Stimulated activated CD4-positive, alpha-beta T cell treated with anti-CD3 and anti-CD28 coated beads, Interleukin-4, amount 100 ng/mL, for 48 hours (primary cell): ENCODE results near the gene MLIP.

Experiments
- DNase-seq, 2 donors: peaks; one replicate each; pipeline ENCODE4 v3.0.0-alpha.2; 2020; ENCODE audit warnings: low read depth in 2 of 2

The MLIP gene

DNA sequence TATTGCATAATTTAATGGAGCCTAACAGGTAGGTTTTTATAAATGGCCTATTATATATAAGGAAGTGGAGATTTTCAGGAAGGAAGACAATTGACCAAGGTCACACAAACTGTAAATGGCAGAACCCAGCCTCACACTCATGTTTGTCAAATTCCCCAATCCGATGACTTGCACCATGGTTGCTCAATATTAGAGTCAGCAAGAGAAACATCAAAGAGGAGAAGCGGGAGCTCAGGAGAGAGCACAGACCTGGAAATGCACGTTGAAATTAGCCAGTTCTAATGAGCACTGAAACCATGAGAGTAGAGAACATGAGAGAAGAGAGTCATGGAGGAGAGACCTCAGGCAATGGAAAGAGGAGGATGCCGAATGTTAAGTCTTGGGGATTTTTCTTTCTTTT, 13.5 kb upstream of the MLIP start:
- no peak for DNase-seq

DNA sequence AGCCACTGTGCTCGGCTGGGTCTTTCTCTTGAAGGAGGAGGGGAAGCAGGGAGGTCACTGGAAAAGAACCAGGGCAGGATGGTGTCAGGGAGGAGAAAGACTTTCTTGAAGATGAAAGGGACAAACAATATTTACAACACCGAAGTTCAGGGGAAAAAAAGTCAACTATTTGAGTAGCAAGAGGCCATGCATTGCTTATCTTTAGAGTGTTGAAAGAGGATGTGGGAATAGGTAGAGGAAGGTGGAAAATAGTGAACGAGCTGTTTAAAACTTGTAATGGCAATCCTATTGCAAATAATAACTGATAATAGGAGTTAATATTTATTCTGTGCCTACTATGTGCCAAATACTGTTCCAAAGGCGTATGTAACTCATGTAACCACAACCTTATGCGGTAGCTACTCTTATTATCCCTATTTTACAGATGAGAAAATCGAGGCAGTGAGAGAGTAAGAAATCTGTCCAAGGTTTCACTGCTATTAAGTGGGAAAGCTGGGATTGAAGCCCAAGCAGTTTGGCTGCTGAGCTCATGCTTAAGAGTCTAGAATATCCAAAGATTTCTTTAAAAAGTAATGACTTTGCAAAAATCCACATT, 12.7 kb upstream of the MLIP start:
- DNase-seq: no peak

DNA sequence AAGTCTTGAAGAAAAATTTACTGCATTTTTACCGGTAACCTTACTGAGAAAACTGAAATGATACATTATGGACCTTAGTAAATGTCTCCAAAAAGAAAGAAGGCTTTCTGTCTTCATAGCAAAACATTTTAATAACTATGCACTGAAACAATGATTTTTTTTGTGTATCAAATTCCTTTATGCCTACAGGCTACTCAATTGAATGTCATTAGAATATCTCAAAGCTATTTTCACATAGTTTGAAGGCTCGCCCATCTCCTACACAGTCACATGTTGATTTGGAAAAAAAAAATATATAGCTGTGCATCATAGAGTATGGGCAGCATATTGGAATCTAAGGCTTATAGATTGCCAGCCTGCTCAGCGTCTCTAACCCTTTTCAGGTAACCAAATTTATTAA, 12.0 kb upstream of the MLIP start:
- no peak for DNase-seq

DNA sequence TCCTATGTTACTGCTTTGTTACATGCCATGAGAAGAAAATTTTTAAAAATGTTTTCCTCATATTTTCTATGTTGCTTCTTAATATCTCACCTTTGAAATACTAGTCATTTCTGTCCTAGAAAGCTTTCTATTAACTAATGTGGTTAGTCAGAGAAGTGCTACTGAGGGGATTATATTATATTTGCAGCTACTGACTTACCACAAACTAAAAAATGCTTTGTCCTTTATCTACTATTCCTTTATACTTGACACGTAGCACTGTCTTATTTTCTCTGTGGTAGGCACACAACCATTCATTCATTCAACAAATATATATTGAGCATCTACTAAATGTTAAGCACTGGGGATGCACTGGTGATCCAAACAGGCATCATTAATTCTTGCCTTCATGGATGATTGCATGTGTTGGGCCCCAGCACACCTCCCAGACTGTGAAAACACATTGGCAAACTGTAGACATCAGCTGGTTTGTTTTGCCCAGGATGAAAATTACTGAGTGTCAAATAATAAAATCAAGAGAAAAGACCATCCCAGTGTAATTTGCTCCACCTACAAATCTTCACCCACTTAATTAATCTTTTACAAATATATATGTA, 10.7 kb upstream of the MLIP start:
- no peak for DNase-seq

DNA sequence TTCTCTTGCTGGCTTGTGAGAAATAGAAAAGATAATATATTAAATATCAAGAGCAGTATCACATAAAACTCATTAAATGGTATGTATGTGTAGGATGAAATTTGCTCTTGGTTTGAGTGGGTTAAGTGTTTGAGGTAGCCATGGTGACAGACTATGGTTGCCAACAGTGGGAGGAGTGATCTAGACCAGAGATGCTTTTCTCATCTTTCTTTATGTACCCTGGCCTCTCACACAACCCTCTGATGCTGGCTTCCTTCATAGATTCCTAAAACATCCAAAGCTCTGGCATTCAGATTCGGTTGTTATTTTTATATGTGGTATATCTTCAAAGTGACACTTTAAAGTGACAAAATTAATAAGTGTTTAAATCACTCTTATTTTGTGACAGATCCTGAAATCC, 9.0 kb upstream of the MLIP start:
- DNase-seq: no peak

DNA sequence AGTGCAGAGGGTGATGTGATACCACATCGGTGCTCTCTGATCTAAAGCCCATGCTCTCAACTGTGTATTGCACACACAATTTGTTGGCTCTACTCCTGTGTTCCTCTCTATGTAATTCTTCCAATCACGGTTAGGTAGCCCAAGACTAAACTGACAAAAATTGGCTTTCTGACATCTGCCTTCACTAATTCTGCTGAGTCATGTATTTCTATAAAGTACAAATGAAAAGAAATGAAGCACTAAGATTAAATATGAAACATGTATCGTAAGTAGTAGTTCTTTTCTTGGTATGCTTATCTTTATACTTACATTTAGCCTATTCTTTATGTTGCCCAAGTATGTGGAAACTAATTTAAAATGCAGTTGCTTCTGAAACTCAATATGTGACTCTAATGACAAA, 7.7 kb upstream of the MLIP start:
- no peak for DNase-seq

DNA sequence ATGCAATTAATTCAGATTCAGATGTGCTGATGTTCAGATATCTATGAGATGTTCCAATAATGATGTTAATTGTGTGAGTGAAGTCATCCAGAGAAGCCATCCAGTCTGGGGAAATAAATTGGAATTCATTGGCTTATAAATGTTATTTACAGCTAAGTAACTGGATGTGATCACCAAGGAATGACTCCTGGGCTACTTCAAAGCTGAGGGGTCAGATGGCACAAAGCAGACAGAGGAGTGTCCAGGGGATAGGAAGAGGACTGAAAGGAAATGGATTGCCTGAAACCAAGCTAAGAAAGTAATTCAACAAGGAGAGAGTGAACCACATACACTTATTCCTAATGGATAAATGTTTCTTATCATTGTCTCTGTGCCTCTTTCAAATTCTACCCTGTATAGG, 4.5 kb upstream of the MLIP start:
- no peak for DNase-seq

DNA sequence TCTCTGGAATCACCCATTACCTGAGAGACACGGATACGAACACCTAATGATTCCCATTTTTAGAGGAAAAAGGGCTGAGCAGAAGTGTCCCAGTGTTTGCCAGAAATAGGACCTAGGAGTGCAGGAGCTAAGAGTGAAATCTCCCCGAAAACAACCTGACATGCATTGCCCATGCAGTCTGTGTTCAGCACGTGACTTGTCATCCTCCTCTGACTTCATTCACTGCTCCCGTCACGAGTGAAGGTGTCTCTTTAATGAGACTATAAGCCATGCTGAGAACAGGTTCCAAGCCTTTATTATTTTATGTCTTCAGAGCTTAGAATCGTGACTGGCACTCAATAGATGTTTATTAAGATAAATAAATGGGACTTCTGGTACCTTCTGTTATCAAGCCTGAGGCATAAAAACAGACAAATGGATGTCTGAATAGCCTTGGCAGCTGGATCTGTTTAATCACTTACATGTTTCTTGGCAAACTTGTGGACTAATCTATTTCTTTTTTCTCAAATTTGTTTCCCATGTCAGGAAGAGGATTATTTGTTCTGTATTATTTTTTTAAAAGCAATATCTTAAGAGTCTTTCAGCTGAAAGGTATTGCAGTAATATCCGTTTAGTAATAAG, 3.7 kb upstream of the MLIP start:
- DNase-seq: no peak

DNA sequence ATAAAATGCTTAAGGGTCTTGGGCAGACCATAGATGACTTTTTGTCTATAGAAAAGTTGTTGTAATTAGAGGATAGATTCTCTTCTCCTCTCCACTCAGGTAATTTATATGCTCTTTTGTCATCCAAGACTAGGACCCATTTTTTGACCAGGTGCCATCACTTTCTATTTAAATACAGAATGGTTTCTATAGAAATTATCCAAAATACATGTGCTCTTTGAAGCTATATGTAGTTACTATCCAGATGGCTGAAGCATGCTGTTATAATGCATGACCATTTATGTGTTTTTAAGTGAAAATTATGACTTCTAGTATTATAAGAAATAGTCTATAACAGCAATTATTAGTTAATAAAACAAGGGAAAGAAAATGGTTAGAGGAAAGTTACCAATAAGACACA, 3.0 kb upstream of the MLIP start:
- DNase-seq: no peak

DNA sequence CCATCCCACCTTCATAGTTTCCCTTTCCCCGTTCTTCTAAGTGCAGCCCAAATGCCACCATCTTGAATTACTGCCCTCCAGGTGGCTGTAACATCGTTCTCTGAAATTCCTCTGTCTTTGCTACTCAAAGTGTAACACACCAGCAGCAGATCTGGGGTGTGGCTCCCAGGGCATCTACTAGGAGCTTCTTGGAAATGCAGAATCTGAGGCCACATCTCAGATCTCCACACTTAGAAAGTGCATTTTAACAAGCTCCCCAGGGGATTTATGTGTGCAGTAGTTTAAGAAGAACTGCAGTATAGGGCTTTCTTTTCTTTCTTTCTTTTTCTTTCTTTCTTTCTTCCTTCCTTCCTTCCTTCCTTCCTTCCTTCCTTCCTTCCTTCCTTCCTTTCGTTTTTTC, 1.7 kb upstream of the MLIP start:
- no peak for DNase-seq

DNA sequence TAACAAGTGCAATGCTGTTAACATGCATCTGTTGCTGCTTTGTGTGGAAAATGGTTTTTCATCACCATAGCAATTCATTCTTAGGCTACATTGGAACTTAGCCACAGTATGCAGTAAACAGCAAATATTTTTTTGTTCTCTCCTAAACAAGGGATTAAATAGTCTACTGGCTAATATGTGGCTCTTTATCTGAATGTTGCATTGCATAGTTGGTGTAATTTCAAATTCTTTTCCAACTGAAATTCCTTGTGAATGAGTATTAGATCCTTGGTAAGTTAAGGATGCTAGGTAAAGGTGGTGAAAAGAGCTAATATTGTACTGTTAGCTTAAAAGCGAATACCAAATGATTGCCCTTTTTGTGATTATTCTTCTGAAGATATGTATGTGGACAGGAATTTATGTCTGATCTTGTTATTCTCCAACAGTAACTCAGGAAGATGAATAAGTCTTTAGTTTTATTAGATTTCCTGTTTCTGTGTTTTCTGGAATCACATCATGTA, 958 bp downstream of the MLIP start:
- no peak for DNase-seq

DNA sequence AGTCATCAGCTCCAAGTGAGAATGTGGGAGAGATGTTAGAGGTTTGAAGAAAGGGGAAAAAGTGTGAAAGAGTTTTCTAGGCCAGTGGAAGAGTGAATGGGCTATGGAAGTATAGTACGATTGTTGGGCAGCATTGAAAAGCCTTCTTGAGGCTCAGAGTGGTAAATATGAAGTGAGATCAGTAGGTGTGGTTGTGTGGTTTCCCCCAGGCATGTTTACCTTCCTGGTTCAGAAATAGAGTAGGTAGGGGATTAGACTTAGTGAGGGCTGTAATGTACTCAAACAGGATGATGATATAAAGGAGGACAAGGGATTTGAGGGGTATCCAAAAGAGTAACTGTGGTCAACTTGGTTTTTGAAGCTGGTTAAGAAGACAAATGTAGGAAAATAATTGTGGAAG, 3.7 kb downstream of the MLIP start:
- no peak for DNase-seq

DNA sequence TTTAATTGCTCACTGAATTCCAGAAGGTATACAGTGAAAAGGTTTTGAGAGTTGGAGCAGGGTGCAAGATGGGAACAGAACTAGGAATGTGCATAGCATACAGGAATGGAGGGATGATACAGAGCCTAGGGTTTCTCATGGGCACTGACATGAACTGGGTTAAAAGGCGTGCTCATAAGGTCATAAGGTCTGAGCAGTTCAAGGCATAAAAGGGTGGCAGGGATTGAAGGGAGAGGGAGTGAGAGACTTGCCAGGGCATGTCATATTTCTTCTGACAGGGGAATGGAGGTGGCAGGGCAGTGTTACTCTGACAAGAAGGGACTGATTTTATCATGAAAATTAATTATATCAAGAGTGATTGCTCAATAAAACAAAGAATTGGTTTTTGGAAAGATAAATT, 4.7 kb downstream of the MLIP start:
- no peak for DNase-seq

DNA sequence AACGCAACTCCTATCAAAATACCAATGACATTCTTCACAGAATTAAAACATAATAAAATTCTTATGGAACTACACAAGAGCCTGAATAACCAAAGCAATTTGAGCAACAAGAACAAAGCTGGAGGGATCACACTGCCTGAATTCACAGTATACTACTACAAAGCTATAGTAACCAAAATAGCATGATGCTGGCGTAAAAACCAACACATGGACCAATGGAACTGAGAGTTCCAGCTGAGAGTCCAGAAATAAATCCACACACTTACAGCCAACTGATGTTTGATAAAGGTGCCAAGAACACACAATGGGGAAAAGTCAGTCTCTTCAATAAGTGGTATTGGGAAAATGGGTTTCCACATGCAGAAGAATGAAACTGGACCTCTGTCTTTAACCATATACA, 6.9 kb downstream of the MLIP start:
- DNase-seq: no peak

DNA sequence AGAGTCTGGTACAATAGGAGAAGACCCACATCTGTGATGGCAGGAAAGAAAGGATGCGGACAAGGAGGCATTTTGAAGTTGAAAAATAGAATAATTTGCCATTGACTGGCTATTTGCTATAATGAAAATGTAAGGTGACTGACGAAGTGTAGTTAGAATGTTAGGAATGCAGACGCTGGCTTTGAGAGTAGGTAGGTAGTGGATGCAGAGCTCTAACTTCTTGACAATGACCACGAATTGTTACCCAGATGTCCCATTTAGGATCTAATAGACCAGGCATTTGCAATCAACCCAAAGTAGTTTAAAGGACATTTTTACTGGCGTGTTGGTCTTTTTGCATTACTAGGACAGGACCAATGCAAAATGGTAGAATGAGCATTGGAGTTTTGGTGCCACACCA, 14.2 kb downstream of the MLIP start:
- DNase-seq: no peak

DNA sequence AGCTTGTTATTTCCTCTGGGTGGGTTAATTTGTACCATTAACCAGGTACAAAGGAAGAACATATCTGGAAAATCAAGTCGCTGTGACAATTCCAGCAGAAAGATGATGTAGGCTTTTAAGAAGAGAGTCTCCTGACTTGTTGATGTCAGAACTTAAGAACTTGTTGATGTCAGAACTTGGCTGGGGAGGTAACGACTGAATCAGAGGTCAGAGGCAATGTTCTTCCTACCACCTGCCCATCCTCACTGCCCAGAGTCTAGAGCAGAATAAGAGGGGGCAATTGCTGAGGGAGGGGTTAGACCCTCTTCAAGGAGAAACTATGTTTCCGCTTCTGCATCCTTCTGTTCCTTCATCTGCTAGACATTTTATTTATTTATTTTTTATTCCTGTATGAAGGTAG, 18.9 kb downstream of the MLIP start:
- DNase-seq: no peak

DNA sequence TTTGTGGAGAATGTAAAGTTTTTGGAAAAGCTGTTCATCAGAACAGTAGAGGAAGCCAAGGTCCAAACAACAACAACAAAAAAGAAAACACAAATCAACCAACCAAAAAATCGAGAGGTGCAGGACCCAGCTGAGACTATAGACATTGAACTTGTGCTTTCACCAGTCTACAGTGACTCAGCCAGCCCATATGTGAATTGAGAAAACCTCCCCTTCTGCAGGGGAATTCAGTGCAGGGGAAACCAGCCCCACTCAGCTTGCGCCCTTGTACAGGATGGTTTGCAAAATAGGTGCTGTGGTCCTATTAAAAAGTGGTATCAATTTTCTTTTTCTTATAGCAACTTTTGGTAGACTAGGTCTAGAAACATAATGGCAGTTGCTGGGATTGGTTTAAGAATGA, 21.3 kb downstream of the MLIP start:
- no peak for DNase-seq

DNA sequence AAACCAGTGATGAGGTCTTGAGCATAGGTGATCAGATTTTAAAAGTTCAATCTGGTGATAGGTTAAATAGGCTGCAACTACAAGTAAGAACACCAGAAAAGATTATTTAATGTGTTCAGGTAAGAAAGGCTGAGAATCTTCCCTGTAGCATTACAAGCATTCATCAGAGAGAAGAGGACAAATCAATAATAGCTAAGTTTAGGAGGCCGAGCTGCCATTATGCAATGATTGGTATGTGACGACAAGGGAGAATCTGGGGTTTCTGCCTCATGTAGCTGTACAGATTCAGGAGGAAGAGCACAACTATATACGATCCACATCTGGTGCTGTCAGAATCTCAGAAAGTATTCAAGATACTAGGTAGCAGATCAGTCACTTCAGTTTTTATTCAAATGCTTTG, 21.9 kb downstream of the MLIP start:
- no peak for DNase-seq

DNA sequence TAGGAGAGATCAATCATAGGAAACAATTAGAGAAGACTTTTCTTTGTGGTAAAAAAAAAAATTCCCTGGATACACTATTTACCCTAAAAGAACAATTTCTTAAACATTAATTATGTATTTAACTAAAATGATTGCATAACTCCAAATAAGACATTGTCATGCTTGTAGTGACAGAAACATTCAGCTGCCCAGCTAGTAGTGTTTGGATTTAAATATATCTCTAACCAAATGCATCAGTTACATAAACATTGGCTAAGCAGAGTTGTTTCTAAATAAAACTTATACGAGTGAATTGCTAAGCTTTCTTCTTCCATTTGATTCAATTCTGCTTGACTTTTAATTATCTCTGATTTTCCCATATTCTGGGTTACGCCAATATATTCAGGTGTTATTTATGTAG, 23.7 kb downstream of the MLIP start:
- no peak for DNase-seq

DNA sequence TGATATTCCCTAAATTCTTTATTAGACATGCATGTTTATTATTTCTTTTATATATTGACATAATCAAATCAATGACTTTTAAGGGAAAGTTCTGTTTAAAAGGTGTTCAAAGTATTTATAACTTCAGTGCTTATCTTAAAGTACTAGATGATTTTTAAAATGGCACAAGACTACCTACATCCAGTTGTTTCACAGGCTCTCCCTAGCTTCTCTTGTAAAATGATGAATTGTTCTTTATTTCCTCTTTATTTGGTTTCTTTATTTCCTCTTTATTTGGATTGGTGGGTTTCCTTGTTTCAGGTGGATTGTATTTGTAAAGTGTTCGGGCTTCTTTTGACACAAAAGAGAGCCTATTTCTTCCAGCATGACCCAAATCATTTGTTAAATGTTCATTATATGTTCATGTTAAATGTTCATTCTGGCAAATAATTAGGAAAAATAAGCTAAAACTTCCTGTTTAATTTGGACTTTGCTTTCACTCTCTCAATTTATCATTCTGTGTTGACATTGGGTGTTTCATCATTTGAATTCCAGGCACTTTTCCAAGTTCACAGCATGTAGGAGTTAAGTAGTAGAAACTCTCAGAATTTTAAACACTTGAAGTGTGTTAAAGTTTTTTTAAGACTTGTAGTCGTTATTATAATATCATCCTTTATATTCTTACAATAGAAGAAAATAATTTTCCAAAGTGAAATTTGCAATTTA, 24.6 kb downstream of the MLIP start:
- no peak for DNase-seq

DNA sequence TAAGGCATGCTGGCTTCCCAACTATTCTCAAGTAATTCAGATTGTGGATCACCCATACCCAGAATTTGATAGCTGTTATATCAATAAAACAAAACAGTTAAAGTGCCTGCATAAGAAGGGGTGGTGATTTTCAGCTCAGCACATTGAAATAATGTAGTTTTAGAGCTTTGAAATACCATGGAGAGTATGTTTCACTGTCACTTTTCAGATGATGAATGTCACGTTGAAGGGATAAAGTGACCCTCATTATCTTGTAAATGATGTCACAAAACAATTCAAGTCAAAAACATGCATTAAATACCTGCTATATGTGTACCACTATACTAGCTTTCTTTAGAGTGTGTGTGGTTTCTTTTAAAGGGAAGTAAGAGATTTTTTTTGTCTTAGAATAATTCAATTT, 27.6 kb downstream of the MLIP start:
- DNase-seq: no peak

DNA sequence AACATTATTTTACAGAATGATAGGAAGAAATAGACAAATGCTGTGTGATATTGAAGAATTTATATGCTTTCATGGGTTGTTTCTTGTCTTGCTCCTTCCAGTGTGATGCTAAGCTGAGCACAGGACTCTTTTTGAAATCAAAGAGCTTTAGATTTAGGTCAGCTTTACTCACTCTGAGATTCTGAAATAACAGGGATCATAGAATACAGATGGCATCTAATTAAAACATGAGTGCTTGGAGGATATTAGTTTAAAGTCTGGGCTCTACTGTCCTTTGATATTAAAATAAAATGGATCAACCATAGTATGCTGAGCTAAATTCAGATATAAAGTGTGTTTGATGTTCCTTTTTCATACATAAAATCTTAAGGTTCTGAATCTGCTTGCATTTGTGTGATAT, 29.6 kb downstream of the MLIP start:
- no peak for DNase-seq

DNA sequence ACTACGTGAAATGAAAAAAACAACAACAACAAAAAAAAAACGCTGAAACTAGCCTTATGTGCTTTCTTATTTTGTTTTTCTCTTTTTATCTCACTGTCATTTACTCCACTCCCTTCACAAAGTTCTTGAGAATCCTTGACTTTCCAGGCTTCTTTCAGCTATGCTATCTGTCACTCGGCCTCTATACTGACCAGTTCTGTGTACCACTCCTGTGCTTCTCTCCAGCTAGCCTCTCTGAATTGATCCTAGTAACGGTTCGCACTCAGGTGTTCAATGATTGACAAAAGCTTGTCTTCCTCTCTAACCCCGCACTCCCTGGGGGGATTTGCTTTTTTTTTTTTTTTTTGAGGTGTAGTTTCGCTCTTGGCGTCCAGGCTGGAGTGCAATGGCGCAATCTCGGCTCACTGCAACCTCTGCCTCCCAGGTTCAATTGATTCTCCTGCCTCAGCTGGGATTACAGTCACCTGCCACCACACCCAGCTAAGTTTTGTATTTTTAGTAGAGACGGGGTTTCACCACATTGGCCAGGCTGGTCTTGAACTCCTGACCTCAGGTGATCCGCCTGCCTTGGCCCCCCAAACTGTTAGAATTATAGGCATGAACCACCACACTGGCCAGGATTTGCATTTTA, 31.8 kb downstream of the MLIP start:
- no peak for DNase-seq
